Thymus (tissue), 11 donors: ENCODE data around the gene CLPX. TPM values are rescaled to one million over a fixed set of nuclear protein-coding genes. Genes with fewer than 3 reads are reported as not detected.
"Not testable (repeated sequence)": the region's sequence is repeated elsewhere in the genome, so short reads cannot be mapped to it uniquely, and the experiment has no call there.

Experiments
- DNase-seq, 9 donors: peaks; one replicate each; pipeline ENCODE4 v3.0.0-alpha.2; 2013; ENCODE audit warnings: low spot score in 9 of 9, low read depth in 6 of 9, missing footprints in 1 of 9
- H3K27ac ChIP-seq, 2 donors: one replicate each; pipeline ENCODE4 v1.5.1; 2013; ENCODE audit warnings: control low read depth in 1 of 2, low read depth in 1 of 2, low read length in 1 of 2, mild to moderate bottlenecking in 1 of 2, moderate library complexity in 1 of 2
- H3K27me3 ChIP-seq, 2 donors: one replicate each; pipeline ENCODE4 v1.5.1; 2013; ENCODE audit warnings: low read length in 1 of 2; ENCODE audit not compliant: control insufficient read depth in 2 of 2, insufficient read depth in 1 of 2
- H3K36me3 ChIP-seq, 2 donors: one replicate each; pipeline ENCODE4 v1.5.1; 2013; ENCODE audit warnings: low read length in 1 of 2, mild to moderate bottlenecking in 1 of 2, moderate library complexity in 1 of 2; ENCODE audit not compliant: control insufficient read depth in 2 of 2, insufficient read depth in 2 of 2
- H3K4me1 ChIP-seq, 2 donors: one replicate each; pipeline ENCODE4 v1.5.1; 2013; ENCODE audit warnings: low read length in 2 of 2; ENCODE audit not compliant: control insufficient read depth in 2 of 2, insufficient read depth in 2 of 2
- H3K4me3 ChIP-seq, 2 donors: one replicate each; pipeline ENCODE4 v1.5.1; 2013; ENCODE audit warnings: low read length in 2 of 2, control low read depth in 1 of 2, mild to moderate bottlenecking in 1 of 2
- H3K9me3 ChIP-seq, 2 donors: one replicate each; pipeline ENCODE4 v1.5.1; 2013; ENCODE audit warnings: low read length in 1 of 2, mild to moderate bottlenecking in 1 of 2; ENCODE audit not compliant: control insufficient read depth in 2 of 2, insufficient read depth in 1 of 2
- WGBS: extraction: QIAGEN DNeasy Blood & Tissue Kit; methylation state at CpG from one replicate; pipeline ENCODE4 v1.1.7; 2013; 5-methylcytosine and 5-hydroxymethylcytosine counted together
- polyA plus RNA-seq: library from polyadenylated mRNA; stranded (reverse); fragments of 200-250 nt; gene quantifications from one replicate; pipeline ENCODE4 v1.2.3, GENCODE V29; 2013
- total RNA-seq: library from RNA; stranded (reverse); fragments of 120-200 nt; gene quantifications from one replicate; pipeline ENCODE4 v1.2.4, GENCODE V29; 2013
- donor health status: healthy.

Gene CLPX
- total and polyA plus RNA-seq, 2 donors, result 23.5 to 42.0 TPM

DNA sequence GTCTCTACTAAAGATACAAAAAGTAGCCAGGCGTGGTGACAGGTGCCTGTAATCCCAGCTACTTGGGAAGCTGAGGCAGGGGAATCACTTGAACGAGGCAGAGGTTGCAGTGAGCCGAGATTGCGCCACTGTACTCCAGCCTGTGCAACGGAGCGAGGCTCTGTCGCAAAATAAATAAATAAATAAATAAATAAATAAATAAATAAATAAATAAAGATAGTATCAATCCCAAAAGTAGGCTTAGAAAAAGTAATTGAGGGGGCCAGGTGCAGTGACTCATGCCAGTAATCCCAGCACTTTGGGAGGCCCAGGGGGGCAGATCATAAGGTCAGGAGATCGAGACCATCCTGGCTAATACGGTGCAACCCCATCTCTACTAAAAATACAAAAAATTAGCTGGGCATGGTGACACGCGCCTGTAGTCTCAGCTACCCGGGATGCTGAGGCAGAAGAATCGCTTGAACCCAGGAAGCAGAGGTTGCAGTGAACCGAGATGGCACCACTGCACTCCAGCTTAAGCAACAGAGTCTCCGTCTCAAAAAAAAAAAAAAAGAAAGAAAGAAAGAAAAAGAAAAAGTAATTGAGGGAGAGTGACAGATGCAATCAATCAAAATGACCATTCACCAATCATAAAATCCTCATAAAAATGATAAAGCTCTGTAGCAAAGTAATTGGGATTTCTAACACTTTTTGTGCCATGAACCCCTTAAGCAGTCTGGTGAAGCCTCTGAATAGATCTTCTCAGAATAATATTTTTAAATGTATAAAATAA lies 3.4 kb downstream of the CLPX start:
- H3K27ac ChIP-seq, H3K27me3 ChIP-seq, H3K4me1 ChIP-seq, H3K9me3 ChIP-seq, DNase-seq, H3K4me3 ChIP-seq: not testable (repeated sequence)
- H3K36me3 ChIP-seq, result peaks cover 16 to 21% of the 10 kb centered on the region in 2 donors
- WGBS, result 95% methylated on average over 15 of the region's 15 CpGs

DNA sequence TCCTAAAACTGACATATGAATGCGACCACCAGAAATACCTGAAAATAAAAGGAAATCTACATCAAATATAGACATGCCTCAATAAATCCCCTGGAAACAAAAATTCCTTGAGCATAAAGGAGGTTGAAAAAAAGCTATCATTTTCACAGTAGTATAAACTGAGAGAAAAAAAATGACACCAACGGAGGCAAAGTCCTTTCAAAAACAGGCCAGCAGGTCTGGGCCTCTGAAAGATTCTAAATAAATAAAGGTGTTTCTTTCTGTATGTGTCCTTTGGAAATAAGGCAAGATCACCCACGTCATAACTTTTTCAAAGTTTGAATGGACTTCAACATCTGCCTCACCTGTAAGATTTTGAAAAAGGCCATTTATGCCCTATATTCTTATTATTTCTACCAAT lies 5.0 kb downstream of the CLPX start:
- Histone ChIP-seq H3K4me1 (peaks cover 3% of the 10 kb centered on the region in 2 donors), H3K4me3 (no peak overlapping the region), H3K27me3 (no peaks in the 10 kb centered on the region), H3K27ac (no peak overlapping the region), H3K9me3 (no peaks in the 10 kb centered on the region), H3K36me3 (peaks cover 23 to 32% of the 10 kb centered on the region in 2 donors)
- 96% methylated on average over 3 of the region's 3 CpGs for WGBS
- no peak for DNase-seq

DNA sequence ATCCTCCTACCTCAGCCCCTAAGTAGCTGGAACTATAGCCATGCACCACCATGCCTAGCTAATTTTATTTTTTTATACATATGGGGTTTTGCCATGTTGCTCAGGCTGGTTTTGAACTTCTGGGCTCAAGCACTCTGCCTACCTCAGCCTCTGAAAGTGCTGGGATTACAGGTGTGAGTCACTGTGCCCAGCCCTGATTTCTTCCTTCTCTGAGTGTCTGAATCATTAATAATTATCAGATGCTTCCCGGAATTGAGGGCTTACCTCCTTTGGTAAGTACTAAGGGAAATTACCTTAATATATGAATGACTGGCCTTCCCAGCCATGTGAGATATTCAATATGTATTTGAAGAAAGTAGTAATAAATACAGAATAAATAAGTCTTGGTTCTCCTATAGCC lies 7.2 kb downstream of the CLPX start:
- Histone ChIP-seq H3K36me3 (peaks cover 27 to 44% of the 10 kb centered on the region in 2 donors), H3K27ac (no peak overlapping the region), H3K27me3 (no peaks in the 10 kb centered on the region), H3K4me3 (no peak overlapping the region), H3K4me1 (peaks cover 2 to 3% of the 10 kb centered on the region in 2 donors), H3K9me3 (no peaks in the 10 kb centered on the region)
- DNase-seq, result no peak
- WGBS, result 93% methylated on average over 1 of the region's 1 CpG

DNA sequence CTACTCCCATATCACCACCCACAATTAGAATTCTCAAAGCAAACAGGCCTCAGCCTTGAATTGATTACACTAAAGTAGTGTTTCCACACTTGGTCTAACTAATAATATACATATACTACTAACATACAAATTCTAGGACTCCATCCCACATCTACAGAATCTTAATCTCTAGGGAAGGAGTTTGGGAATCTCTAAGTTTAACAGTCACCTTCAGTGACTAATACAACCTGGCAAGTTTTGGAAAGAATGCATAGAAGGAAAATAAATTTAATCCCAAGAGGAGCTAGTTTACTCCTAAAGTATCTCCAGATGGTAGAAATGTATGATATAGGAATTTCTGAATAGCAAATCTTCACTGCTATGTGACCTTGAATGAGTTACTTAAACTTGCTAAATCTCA lies 9.1 kb downstream of the CLPX start:
- H3K9me3 ChIP-seq, result no peaks in the 10 kb centered on the region
- H3K27ac ChIP-seq, result no peak overlapping the region
- peaks cover 27 to 62% of the 10 kb centered on the region in 2 donors for H3K36me3 ChIP-seq
- no peaks in the 10 kb centered on the region for H3K4me1 ChIP-seq
- no peak for DNase-seq
- no peaks in the 10 kb centered on the region for H3K27me3 ChIP-seq
- no peak overlapping the region for H3K4me3 ChIP-seq

DNA sequence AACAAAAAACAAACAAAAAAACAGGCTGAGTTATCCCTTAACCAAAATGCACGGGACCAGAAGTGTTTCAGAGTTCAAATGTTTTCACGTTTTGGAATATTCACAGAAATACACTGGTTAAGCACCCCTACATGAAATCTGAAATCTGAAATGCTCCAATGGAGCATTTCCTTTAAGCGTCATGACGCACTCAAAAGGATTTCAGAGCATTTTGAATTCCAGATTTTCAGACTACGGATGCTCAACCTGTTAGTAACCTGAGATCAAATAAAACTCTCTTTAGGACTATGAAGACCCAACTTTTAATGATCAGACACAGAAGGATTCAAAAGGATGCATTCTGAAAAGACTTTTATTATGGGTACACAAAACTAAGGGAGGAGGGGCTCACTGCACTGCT lies 9.6 kb downstream of the CLPX start:
- H3K36me3 ChIP-seq, result peaks cover 27 to 66% of the 10 kb centered on the region in 2 donors
- H3K4me1 ChIP-seq, result no peaks in the 10 kb centered on the region
- H3K9me3 ChIP-seq, result no peaks in the 10 kb centered on the region
- WGBS, result 90% methylated on average over 5 of the region's 5 CpGs
- H3K27ac ChIP-seq, result no peak overlapping the region
- no peaks in the 10 kb centered on the region for H3K27me3 ChIP-seq
- H3K4me3 ChIP-seq, result no peak overlapping the region
- DNase-seq, result no peak

DNA sequence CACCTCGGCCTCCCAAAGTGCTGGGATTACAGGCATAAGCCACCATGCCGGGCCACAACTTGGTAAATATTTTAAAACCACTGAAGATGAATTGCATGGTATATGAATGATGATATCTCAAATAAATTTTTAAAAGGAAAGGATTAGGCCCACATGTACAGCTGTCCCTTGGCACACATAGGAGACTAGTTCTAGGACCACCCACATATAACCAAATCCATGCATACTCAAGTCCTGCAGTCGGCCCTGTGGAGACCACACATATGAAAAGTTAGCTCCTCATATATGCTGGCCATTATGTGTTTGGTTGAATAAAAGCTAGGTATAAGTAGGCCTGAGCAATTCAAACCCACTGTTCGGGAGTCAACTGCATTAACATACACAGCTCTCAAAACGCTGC lies 10.6 kb downstream of the CLPX start:
- no peaks in the 10 kb centered on the region for H3K9me3 ChIP-seq
- H3K27me3 ChIP-seq, result no peaks in the 10 kb centered on the region
- no peak overlapping the region for H3K27ac ChIP-seq
- no peak for DNase-seq
- no peak overlapping the region for H3K4me3 ChIP-seq
- peaks cover 32 to 75% of the 10 kb centered on the region in 2 donors for H3K36me3 ChIP-seq
- no peaks in the 10 kb centered on the region for H3K4me1 ChIP-seq
- WGBS, result 97% methylated on average over 5 of the region's 5 CpGs

DNA sequence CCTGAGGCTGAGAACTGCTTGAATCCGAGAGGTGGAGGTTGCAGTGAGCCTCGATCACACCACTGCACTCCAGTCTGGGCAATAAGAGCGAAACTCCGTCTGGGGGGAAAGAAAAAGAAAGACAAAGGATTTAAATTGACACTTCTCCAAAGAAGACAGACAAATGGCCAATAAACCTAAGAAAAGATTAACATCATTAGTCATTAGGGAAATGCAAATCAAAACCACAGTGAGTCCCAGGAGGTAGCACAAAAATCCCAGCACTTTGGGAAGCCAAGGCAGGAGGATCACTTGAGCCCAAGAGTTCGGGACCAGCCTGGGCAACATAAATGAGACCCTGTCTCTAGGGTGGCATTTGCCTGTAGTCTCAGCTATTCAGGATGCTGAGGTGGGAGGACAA lies 12.6 kb downstream of the CLPX start:
- Histone ChIP-seq H3K27me3 (no peaks in the 10 kb centered on the region), H3K27ac (no peak overlapping the region), H3K4me3 (no peak overlapping the region), H3K9me3 (no peaks in the 10 kb centered on the region), H3K4me1 (no peaks in the 10 kb centered on the region), H3K36me3 (peaks cover 28 to 66% of the 10 kb centered on the region in 2 donors)
- no peak for DNase-seq
- 97% methylated on average over 5 of the region's 5 CpGs for WGBS

DNA sequence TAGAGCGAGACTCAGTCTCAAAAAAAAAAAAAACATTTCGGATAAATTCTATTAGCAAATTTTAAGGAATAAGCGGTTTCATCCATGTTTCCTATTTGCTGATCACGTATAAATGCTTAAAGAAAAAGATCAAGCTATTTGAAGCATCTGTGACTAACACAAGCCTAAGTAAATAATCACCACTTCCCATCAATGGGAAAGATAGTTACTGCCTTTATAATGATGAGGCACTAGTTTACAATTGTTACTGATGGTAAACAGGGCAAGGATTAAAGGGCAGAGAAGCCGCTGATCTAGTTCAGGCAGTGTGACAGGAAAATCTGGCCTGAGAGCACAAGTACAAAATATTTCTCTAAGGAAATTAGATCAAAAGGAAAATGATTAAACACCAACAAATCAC lies 13.7 kb downstream of the CLPX start:
- Histone ChIP-seq H3K9me3 (no peaks in the 10 kb centered on the region), H3K27me3 (no peaks in the 10 kb centered on the region), H3K4me3 (no peak overlapping the region), H3K27ac (no peak overlapping the region), H3K4me1 (no peaks in the 10 kb centered on the region), H3K36me3 (peaks cover 21 to 62% of the 10 kb centered on the region in 2 donors)
- no peak for DNase-seq
- WGBS, result 99% methylated on average over 5 of the region's 5 CpGs

DNA sequence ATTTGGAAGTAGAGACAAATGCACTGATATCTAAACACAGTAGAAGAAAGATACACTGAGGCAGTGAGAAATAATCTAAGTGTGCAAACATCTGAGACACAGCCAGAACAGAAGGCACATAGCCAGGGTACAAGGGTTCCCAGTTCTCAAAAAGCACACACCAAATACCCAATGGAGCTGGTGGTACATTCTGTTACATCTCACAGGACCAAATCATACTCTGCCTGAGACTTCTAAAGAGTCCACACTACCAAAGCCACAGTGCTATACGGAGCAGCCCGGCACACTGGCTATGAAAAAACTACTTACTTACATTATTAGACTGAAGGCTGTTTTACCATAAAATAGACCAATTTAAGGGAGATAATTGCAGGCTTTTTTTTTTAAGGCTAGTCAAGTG lies 19.3 kb downstream of the CLPX start:
- 99% methylated on average over 2 of the region's 2 CpGs for WGBS
- Histone ChIP-seq H3K36me3 (peaks cover 22 to 51% of the 10 kb centered on the region in 2 donors), H3K9me3 (no peaks in the 10 kb centered on the region), H3K27me3 (no peaks in the 10 kb centered on the region), H3K4me3 (no peak overlapping the region), H3K27ac (no peak overlapping the region), H3K4me1 (no peaks in the 10 kb centered on the region)
- no peak for DNase-seq
